ENCODE results near the gene OR4F15. TPM values are rescaled to one million over a fixed set of nuclear protein-coding genes. Genes with fewer than 3 reads are reported as not detected.

OR4F15 gene
- total and polyA plus RNA-seq, 2 donors (not counting 3 experiments of a cell fraction or from before 2014, with no cell fraction given): not detected

- ChIA-PET CTCF (no interaction called here), POLR2A (no interaction called here)
- Histone ChIP-seq H3K9me1 (replicated peaks; ENCODE audit: control insufficient read depth, extremely low read depth, insufficient read depth, low read length) (no peaks in the 10 kb centered on the region), H3K36me3 (ENCODE audit: control insufficient read depth in 2 of 2, extremely low read depth in 1 of 2, insufficient read depth in 2 of 2, low read length in 2 of 2) (no peaks in the 10 kb centered on the region), H3K27ac (ENCODE audit: insufficient read depth, low read depth, low read length) (no peak overlapping the region), H3K27me3 (ENCODE audit: control insufficient read depth in 2 of 2, insufficient read depth in 2 of 2, low read length in 2 of 2) (no peaks in the 10 kb centered on the region), H3K79me2 (ENCODE audit: control insufficient read depth, insufficient read depth, low read length) (no peaks in the 10 kb centered on the region), H3K4me1 (ENCODE audit: control insufficient read depth, extremely low read depth, insufficient read depth, low read length) (no peaks in the 10 kb centered on the region), H3K9me3 (replicated peaks; ENCODE audit: control insufficient read depth, insufficient read depth, low read length) (no peaks in the 10 kb centered on the region), H3K4me2 (ENCODE audit: insufficient read depth, low read length) (no peak overlapping the region), H3K4me3 (replicated peaks in 1 of 3; ENCODE audit: insufficient read depth in 1 of 3, low read depth in 1 of 3, low read length in 3 of 3) (no peak overlapping the region), H2AFZ (ENCODE audit: low read depth, low read length) (no peak overlapping the region), H4K20me1 (replicated peaks; ENCODE audit: control insufficient read depth, extremely low read depth, insufficient read depth, low read length) (no peaks in the 10 kb centered on the region), H3K9ac (replicated peaks; ENCODE audit: extremely low read depth, insufficient read depth, low read length) (no peak overlapping the region)
- no peak for DNase-seq (ENCODE audit: low read depth, low spot score)
- no peak for TF ChIP-seq EZH2 (IDR thresholded peaks at IDR 0.05; ENCODE audit: borderline replicate concordance, low read depth, low read length, severe bottlenecking)
- no peak for FAIRE-seq
- BruUV-seq (replicated peaks): no TSS peak
- intact Hi-C loops (cut with micrococcal nuclease): no loop called here
- dilution Hi-C loops (cut with MboI; ENCODE audit: extremely low pct_ligation_motif_present, low sequenced_read_pairs): no loop called here
Measured at GRCh38 chr15:101813803-101814534, 2.0 kb downstream of the OR4F15 start.

- Histone ChIP-seq H3K9me1 (replicated peaks; ENCODE audit: control insufficient read depth, extremely low read depth, insufficient read depth, low read length) (no peaks in the 10 kb centered on the region), H3K9ac (replicated peaks; ENCODE audit: extremely low read depth, insufficient read depth, low read length) (no peak overlapping the region), H3K4me1 (ENCODE audit: control insufficient read depth, extremely low read depth, insufficient read depth, low read length) (no peaks in the 10 kb centered on the region), H3K27ac (ENCODE audit: insufficient read depth, low read depth, low read length) (no peak overlapping the region), H3K4me3 (replicated peaks in 1 of 3; ENCODE audit: insufficient read depth in 1 of 3, low read depth in 1 of 3, low read length in 3 of 3) (no peak overlapping the region), H3K36me3 (ENCODE audit: control insufficient read depth in 2 of 2, extremely low read depth in 1 of 2, insufficient read depth in 2 of 2, low read length in 2 of 2) (no peaks in the 10 kb centered on the region), H3K4me2 (ENCODE audit: insufficient read depth, low read length) (no peak overlapping the region), H3K9me3 (replicated peaks; ENCODE audit: control insufficient read depth, insufficient read depth, low read length) (no peaks in the 10 kb centered on the region), H3K79me2 (ENCODE audit: control insufficient read depth, insufficient read depth, low read length) (no peaks in the 10 kb centered on the region), H3K27me3 (ENCODE audit: control insufficient read depth in 2 of 2, insufficient read depth in 2 of 2, low read length in 2 of 2) (no peaks in the 10 kb centered on the region), H2AFZ (ENCODE audit: low read depth, low read length) (no peak overlapping the region), H4K20me1 (replicated peaks; ENCODE audit: control insufficient read depth, extremely low read depth, insufficient read depth, low read length) (no peaks in the 10 kb centered on the region)
- dilution Hi-C loops (cut with MboI; ENCODE audit: extremely low pct_ligation_motif_present, low sequenced_read_pairs) (no loop called here), intact Hi-C loops (cut with micrococcal nuclease) (no loop called here)
- ChIA-PET CTCF (no interaction called here), POLR2A (no interaction called here)
- DNase-seq (ENCODE audit: low read depth, low spot score): no peak
- FAIRE-seq: no peak
- TF ChIP-seq JUN (IDR thresholded peaks at IDR 0.05; ENCODE audit: borderline replicate concordance, insufficient read depth, insufficient read length, low read depth) (no peak), POLR2A (IDR thresholded peaks at IDR 0.05; ENCODE audit: low read depth, low read length) (no peak), POLR2AphosphoS5 (IDR thresholded peaks at IDR 0.05; ENCODE audit: insufficient read depth, low read depth, low read length) (no peak), MYC (IDR thresholded peaks at IDR 0.05; ENCODE audit: low read depth, low read length) (no peak), GATA2 (IDR thresholded peaks at IDR 0.05; ENCODE audit: insufficient read depth, insufficient read length, low read depth, low read length) (no peak)
- BruUV-seq (replicated peaks): no TSS peak
Measured at GRCh38 chr15:101820781-101821180, 8.8 kb downstream of the OR4F15 start.
